Astrocyte of the cerebellum (primary cell): ENCODE measurements around the gene TAMALIN.

ENCODE experiments used
- DNase-seq: peaks from one replicate; pipeline ENCODE4 v3.0.0-alpha.2; 2011; ENCODE audit warnings: low read depth
- H3K4me3 ChIP-seq: 2 replicates; pipeline ENCODE4 v1.5.1; 2011; ENCODE audit warnings: mild to moderate bottlenecking, low read depth, low read length, moderate library complexity
- in situ Hi-C: cut with HindIII; loops from 2 replicates; pipeline ENCODE4 v1.10.0; 2017; ENCODE audit warnings: low sequenced_read_pairs
- TF ChIP-seq, protein P1 (sequence below): IDR thresholded peaks from 2 replicates; pipeline ENCODE4 v1.5.1; 2012; ENCODE audit warnings: low read length, low read depth, moderate library complexity, mild to moderate bottlenecking; ENCODE audit errors: missing control alignments

The TAMALIN gene

DNA sequence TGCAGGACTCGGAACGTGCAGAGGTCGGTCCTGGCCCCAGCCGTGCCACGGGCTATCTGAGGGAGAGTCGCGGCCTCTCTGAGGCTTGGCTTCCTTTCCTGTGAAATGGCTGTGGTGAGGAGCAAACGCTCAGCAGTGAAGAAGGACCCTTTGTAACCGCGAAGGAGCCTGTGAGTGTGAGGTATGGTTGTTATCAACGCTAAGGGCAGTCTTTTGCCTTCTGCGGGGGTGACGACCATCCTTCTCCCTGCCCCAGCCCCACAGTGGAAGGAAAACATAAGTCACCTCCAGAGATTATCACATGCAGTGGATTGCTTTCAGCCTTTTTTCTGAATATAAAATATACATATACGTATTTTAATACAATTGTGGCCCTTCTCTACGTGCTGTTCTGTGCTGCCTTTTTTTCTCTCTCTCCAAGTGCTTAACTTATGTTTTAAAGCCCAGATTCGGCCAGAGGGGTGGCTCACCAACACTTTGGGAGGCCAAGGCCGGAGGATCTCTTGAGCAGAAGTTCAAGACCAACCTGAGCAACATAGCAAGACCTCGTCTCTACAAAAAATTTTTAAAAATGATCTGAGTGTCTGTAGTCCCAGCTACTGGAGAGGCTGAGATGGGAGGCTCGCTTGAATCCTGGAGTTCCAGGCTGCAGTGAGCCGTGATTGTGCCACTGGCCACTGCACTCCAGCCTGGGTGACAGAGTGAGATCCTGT lies 17.4 kb downstream of the TAMALIN start:
- TF ChIP-seq, protein P1, sequence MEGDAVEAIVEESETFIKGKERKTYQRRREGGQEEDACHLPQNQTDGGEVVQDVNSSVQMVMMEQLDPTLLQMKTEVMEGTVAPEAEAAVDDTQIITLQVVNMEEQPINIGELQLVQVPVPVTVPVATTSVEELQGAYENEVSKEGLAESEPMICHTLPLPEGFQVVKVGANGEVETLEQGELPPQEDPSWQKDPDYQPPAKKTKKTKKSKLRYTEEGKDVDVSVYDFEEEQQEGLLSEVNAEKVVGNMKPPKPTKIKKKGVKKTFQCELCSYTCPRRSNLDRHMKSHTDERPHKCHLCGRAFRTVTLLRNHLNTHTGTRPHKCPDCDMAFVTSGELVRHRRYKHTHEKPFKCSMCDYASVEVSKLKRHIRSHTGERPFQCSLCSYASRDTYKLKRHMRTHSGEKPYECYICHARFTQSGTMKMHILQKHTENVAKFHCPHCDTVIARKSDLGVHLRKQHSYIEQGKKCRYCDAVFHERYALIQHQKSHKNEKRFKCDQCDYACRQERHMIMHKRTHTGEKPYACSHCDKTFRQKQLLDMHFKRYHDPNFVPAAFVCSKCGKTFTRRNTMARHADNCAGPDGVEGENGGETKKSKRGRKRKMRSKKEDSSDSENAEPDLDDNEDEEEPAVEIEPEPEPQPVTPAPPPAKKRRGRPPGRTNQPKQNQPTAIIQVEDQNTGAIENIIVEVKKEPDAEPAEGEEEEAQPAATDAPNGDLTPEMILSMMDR, result no peak
- in situ Hi-C loops, result loop anchor here (5.0 kb wide), 1 partner anchor 93 kb away; no protein-coding TSS in a partner anchor
- H3K4me3 ChIP-seq, result peak overlapping the region; percentile 43
- no peak for DNase-seq

DNA sequence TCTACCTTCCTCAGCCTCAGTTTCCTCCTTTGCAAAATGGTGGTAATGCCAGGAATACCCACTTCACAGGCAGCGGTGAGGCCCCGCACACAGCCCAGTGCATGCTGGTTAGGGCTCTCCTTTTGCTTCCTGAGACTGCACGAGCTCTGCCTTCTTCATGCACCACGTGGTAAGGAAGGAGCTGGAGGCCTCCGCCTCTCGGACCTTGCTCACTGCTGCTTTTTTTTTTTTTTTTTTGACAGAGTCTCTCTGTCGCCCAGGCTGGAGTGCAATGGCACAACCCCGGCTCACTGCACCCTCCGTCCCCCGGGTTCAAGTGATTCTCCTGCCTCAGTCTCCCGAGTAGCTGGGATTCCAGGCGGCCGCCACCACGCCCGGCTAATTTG lies 18.1 kb downstream of the TAMALIN start:
- in situ Hi-C loops, result loop anchor here (5.0 kb wide), 1 partner anchor 92 kb away; no protein-coding TSS in a partner anchor
- DNase-seq, result no peak
- no peak overlapping the region for H3K4me3 ChIP-seq
- TF ChIP-seq, protein P1, result no peak

DNA sequence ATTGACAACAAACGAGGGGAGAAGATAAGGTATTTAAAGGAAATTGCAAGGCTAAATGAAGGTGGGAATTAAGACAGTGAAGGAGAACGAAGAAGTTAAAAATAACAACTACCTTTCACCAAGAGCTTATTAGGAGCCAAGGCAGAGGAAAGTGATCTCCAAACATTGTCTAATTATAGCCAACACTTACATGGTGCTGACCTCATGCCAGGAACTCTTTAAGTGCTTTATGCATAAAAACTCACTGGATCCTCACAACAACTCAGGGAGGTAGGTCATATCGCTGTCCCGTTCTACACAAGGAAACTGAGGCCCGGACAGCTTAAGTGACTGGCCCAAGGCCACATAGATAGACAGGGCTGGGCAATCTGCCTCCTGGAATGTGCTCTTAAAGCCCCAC lies 19.5 kb downstream of the TAMALIN start:
- DNase-seq, result no peak
- no peak overlapping the region for H3K4me3 ChIP-seq
- TF ChIP-seq, protein P1, result no peak
- in situ Hi-C loops, result no loop called here

DNA sequence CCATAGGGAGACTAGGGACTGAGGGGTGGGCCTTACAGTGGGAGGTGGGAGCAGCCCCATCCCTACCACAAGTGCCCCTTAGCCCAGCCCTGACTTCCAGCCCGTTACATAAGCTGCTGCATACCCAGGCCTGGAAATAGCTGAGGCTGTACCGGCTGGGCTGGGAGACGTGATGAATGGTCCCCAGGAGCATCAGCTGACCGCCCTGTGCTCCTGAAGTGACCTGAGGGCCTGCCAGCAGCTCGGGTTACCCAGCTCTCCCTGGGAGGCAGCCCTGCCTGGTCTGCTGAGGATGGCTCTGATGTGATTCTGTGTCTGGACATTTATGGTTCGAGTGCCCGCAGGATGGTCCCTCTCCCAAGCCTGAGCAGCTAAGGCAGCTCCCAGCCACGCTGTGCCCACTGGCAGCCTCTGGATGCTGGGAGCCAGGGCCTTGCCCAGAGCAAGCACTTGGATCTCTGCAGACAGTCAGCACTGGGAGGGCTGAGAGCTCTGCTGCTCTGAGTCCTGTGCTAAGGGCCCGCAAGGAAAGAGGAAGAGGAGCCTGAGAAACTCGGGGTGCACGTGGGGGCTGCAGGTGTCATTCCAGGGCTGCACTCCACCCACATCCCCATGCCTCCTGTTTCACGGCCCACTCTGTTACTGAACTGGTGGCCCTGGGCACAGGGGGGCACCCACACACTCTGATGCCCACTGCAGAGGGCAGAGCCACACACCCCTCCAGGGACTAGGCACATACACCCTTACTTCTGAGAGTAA lies 20.5 kb downstream of the TAMALIN start:
- TF ChIP-seq, protein P1, result no peak
- no peak for DNase-seq
- no peak overlapping the region for H3K4me3 ChIP-seq
- in situ Hi-C loops, result no loop called here

DNA sequence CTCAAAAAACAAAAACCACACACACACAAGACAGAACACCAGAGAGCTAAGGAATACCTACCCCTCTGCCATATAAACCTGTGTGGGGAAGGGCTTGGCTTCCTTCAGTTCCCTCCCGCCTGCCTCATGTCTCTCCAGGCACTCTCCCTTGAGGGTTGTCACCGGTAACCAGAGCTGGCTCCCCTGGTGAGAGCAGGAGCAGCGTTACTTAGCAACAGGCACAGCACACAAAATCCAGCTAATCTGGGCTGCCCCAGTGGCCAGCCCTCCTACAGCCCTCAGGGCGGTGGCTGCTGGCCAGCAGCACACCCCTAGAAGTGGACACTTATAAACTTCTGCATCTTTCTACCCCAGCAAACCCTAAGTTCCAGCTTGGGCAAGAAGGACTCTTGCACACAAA lies 22.9 kb downstream of the TAMALIN start:
- DNase-seq, result no peak
- TF ChIP-seq, protein P1, result no peak
- in situ Hi-C loops, result loop anchor here (5.0 kb wide), 1 partner anchor 63 kb away; no protein-coding TSS in a partner anchor
- no peak overlapping the region for H3K4me3 ChIP-seq

DNA sequence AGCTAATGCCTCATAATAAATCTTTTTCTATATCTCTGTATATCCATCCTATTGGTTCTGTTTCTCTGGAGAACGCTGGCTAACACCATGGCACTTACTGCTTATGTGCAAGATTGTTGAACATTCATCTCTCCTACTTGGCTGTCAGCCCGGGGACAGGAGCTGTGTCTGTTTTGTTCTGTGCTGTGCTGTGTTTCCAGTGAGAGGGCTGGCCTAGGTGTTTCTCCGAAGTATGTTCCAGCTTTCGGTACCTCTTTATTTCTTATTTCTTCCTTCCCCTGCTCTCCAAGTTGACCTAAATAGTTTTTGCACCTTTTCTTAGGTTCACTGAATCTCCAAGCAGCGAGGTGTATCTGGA lies 25.7 kb downstream of the TAMALIN start:
- H3K4me3 ChIP-seq, result peak overlapping the region; percentile 36
- peak; percentile 57 for DNase-seq
- in situ Hi-C loops, result loop anchor here (5.0 kb wide), 1 partner anchor 60 kb away; no protein-coding TSS in a partner anchor

More for the DNA sequence above, 25.7 kb downstream of the TAMALIN start:
- TF ChIP-seq, protein P1, result no peak
